HG03442 (cell line): ENCODE data around the gene PCNX1.

Source experiments
- ATAC-seq: cut with Tn5 transposase; IDR thresholded peaks from one replicate; pipeline ENCODE4 v1.9.1; 2021; ENCODE audit warnings: mild to moderate bottlenecking, moderate library complexity; ENCODE audit not compliant: unreplicated experiment

PCNX1 gene

DNA sequence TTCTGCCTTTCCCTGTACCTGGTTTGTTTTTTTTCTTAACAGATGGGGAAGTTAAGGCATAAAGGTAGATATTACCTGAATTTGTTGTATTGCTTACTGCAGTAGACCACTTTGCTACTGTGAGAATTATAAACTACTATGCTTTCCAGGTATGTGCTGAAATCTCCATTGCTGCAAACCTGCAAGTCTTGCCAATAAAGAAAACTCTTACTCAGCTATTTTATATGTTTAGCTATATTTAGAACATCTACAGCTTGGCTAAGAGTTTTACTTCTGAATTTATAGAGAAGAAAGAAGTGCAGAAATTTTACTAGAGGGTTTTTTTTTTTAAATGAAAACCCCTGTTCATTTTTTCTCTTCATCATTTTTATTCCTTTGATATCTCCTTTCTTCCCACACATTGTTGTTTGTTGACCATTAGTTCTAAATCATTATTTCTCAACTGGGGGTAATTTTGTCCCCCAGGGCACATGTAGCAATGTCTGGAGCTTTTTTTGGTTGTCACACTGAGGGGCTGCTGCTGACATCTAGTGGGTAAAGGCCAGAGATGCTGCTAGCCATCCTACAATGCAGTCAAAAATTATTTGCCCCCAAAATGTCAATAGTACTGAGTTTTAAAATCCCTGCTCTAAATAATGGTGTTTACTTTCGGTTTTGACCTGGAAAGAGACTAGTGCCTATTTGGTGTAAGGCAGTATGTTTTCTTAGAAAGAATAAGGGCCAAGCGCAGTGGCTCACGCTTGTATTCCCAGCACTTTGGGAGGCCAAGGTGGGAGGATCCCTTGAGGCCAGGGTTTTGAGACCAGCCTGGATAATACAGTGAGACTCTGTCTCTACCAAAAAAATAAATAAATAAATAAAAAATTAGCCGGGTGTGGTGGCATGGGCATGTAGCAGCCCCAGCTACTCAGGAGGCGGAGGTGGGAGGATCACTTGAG lies 48.6 kb downstream of the PCNX1 start:
- no peak for ATAC-seq

GRCh38 chr14:70956511-70956910 lies 49.3 kb downstream of the PCNX1 start:
- ATAC-seq, result no peak

- ATAC-seq, result no peak
Measured at GRCh38 chr14:70957710-70958109, 50.5 kb downstream of the PCNX1 start.

GRCh38 chr14:70962935-70963334 lies 55.7 kb downstream of the PCNX1 start:
- no peak for ATAC-seq

- no peak for ATAC-seq
Measured at GRCh38 chr14:70964492-70964891, 57.2 kb downstream of the PCNX1 start.

DNA sequence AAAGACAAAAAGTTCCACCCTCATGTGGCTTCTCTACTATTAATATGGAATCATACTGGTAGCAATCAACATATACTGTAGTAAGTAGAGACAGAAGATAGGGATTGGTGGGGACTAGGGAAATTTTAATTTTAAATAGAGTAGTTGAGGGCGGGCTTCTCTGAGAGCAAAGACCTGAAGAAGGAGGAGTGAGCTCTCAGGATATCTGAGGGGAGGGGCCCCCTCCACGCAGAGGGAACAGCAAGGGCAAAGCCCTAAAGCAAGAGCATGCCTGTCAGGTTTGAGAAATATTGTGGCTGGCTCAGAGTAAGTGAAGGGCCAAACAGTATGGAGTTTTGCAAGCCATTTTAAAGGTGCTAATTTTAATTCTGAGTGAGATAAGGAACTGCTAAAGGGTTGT lies 64.3 kb downstream of the PCNX1 start:
- ATAC-seq, result no peak

DNA sequence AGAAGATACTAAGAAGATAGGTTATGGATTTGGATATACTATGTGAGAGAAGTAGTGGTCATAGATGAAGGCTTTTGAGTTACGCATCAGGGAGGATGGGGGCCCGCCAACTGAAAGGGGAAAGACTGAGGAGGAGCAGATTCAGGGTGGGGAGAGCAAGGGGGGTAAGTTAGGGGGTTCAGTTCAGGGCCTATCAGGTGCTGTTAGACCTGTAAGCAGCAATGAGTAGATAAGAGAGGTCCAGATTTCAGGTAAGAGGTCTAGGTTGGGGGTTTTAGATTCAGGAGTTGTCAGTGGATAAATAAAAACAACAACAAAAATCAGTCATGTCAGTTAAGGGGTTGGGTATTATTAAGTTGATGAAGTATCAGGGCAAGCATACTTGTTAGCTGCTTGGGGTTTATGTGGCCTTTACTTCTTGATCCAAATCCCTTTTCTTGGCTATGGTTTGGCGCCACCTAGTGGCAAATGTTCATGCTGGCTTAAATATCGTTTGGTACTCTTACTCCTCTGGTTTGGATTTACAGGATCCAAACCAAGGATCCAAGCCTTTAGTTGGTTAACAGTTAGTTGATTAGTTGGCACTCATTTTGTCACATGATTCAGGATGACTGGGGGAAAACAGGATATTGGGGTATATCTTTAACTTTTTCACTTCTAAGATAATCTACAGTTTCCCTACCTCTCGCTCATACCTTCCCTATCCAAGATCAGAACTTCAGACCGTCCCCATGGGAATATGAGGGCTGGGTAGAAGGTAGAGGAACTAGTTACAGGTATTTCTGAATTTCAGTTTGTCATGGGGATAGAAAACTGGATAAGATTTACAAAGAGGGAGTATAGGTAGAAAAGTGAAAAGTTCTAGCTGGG lies 65.1 kb downstream of the PCNX1 start:
- ATAC-seq, result no peak

- ATAC-seq, result no peak
Measured at GRCh38 chr14:70976591-70976990, 69.3 kb downstream of the PCNX1 start.

GRCh38 chr14:70981000-70981952 lies 74.0 kb downstream of the PCNX1 start:
- ATAC-seq, result no peak

DNA sequence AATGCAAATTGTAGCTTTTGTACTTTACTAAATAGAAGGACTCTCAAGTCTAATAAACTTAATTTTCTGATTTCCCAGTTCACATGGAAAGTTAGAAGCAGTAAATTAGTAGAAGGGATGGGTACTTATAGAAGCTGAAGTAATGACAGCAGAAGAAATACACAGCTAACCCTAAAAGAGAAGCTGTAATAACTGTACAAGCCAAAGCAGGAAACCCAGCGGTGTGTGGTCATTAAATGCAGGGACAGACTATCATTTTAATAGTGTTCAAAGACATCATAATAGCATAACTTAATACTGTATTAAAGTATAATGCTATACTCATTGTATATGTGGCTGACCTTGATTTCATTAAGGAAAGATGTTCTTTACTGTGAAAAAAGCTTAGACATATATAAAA lies 74.9 kb downstream of the PCNX1 start:
- ATAC-seq, result no peak

DNA sequence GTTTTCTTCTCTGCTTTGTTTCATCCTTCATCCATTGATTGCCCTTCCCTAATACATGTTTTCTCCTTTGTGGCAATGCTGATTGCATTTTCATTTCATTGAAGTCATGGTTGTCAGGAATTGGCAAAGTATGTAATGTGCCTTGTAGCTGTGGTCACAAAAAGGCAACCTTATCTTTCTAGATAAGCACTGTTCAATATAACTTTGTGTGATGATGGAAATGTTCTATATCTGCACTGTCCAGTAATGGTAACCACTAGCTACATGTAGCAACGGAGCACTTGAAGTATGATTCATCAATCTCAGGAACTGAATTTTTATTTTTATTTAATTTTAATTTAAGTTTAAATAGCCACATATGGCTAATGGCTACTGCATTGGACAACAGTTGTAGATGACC lies 79.8 kb downstream of the PCNX1 start:
- ATAC-seq, result no peak

- no peak for ATAC-seq
Measured at GRCh38 chr14:70988452-70988851, 81.2 kb downstream of the PCNX1 start.

GRCh38 chr14:70993931-70994330 lies 86.7 kb downstream of the PCNX1 start:
- no peak for ATAC-seq

DNA sequence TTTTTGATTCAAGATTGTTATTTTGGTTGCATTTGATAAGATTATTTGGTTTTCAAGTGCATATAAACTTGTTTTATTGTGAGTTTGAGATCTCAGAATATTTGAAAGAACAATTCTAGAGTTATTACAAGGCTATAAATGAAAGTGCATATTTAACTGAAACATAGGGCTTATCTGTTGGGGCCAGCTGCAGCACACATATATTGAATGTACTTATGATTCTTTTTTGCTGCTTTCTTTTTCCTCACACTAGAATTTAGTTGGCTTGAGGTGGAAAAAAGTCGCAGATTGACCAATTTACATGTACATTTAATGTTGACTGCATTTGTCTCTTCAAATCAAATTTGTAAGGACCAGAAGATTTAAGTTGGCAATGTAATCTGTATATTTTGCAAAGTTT lies 88.0 kb downstream of the PCNX1 start:
- ATAC-seq, result no peak

DNA sequence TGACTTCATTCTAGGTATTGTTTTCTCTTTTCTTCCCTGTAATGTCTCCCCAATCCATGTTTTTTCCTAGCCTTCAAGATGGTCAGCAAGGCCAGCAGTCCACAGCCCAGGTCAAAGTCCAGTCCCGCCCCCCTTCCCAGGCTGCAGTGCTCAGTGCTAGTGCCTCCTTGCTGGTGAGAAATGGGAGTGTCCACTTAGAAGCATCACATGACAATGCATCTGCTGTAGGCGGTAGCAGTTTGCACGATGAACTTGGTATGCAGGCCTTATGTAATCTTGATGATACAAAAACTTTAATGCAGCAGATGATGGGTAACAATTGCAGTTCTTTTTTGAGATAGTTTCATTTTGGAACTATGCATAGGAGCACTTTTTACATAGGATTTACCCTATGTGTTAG lies 88.4 kb downstream of the PCNX1 start:
- ATAC-seq, result no peak

- ATAC-seq, result no peak
Measured at GRCh38 chr14:70999117-70999516, 91.9 kb downstream of the PCNX1 start.

- no peak for ATAC-seq
Measured at GRCh38 chr14:71000091-71000490, 92.8 kb downstream of the PCNX1 start.

GRCh38 chr14:71001742-71002141 lies 94.5 kb downstream of the PCNX1 start:
- ATAC-seq, result no peak

- ATAC-seq, result no peak
Measured at GRCh38 chr14:71003156-71003555, 95.9 kb downstream of the PCNX1 start.

- ATAC-seq, result no peak
Measured at GRCh38 chr14:71004481-71004880, 97.2 kb downstream of the PCNX1 start.

- no peak for ATAC-seq
Measured at GRCh38 chr14:71005076-71005475, 97.8 kb downstream of the PCNX1 start.
